Left lung (tissue), 10 donors: Measurements from ENCODE around the gene NDUFS7. TPM values are rescaled to one million over a fixed set of nuclear protein-coding genes. Genes with fewer than 3 reads are reported as not detected.

Experiments
- ATAC-seq: fragments of 200-7000 bp; cut with Tn5 transposase; one replicate; pipeline ENCODE4 v1.9.1; 2020; ENCODE audit warnings: moderate library complexity
- DNase-seq, 4 donors: peaks; one replicate each; pipeline ENCODE4 v3.0.0-alpha.2; 2013 to 2020
- H3K27ac ChIP-seq, 2 donors: fragments of 200-600 bp; sonication (generic) in 1 of 2; one replicate each; pipeline versions ENCODE4 v1.5.0 to v1.8.0; 2020 to 2021
- H3K27me3 ChIP-seq, 2 donors: fragments of 200-600 bp; sonication (generic) in 1 of 2; one replicate each; pipeline versions ENCODE4 v1.5.0 to v1.8.0; 2020 to 2021
- H3K36me3 ChIP-seq, 2 donors: fragments of 200-600 bp; sonication (generic) in 1 of 2; one replicate each; pipeline versions ENCODE4 v1.5.0 to v1.8.0; 2020 to 2021
- H3K4me1 ChIP-seq, 2 donors: fragments of 200-600 bp; one replicate each; pipeline ENCODE4 v1.8.0; 2021
- H3K4me3 ChIP-seq, 2 donors: fragments of 200-600 bp; sonication (generic) in 1 of 2; one replicate each; pipeline versions ENCODE4 v1.5.0 to v1.8.0; 2020 to 2021; ENCODE audit warnings: mild to moderate bottlenecking in 1 of 2
- H3K9me3 ChIP-seq, 2 donors: fragments of 200-600 bp; sonication (generic) in 1 of 2; one replicate each; pipeline versions ENCODE4 v1.5.0 to v1.8.0; 2020 to 2021
- CTCF ChIP-seq, 2 donors: fragments of 200-600 bp; sonication (generic) in 1 of 2; IDR thresholded peaks; one replicate each; pipeline versions ENCODE4 v1.5.0 to v1.8.0; 2021; ENCODE audit warnings: antibody characterized with exemption in 2 of 2
- intact Hi-C, 2 donors: fragments of 100-400 bp; cut with DNase I; formaldehyde crosslinking; loops; one replicate each; pipeline versions ENCODE4 v1.11.2 to v1.14.2; 2022
- polyA plus RNA-seq, 6 donors: library from polyadenylated mRNA; unstranded; fragments of 120-200 nt; gene quantifications; one replicate each; pipeline ENCODE4 v1.2.1, GENCODE V29; 2013; ENCODE audit not compliant: insufficient read length in 6 of 6
- total RNA-seq, 2 donors: library from RNA; stranded (reverse); fragmentation: NEBNext Ultra II Directional; extraction: Animal tissue kit (Norgen Biotek cat#: 25700); gene quantifications; one replicate each; pipeline ENCODE4 v1.2.1, GENCODE V29; 2021
- donor health status: DM: no; HTN: yes; CAD: no.
- donor health status: DM: no; HTN: no; CAD: no.

NDUFS7 gene
- total and polyA plus RNA-seq, 8 donors = 30.3 to 85.4 (median 42.0) TPM

DNA sequence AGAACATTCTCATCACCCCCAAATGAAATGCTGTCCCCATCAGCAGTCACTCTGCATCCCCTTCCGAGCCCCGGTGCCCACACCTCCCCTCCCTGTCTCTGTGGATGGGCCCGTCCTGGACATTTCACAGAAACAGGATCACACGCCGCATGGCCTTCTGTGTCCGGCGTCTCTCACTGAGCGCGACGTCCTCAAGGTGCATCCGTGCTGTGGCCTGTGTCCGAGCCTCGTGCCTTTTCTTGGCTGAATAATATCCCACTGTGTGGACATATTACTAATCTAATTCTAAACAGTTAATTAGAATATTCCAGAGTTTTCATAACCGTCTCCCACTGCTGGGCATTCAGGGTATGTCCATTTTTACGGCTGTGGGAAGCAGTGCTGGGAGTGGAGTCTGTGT is 8.7 kb downstream of the NDUFS7 start:
- H3K9me3 ChIP-seq = no peaks in the 10 kb centered on the region
- ATAC-seq (no peak), DNase-seq (no peak)
- no peak overlapping the region for H3K27ac ChIP-seq
- no peak overlapping the region for H3K4me3 ChIP-seq
- peaks cover 0 to 81% of the 10 kb centered on the region in 2 donors for H3K36me3 ChIP-seq
- TF ChIP-seq CTCF (IDR thresholded peaks at IDR 0.05) = no peak
- H3K4me1 ChIP-seq = no peaks in the 10 kb centered on the region
- intact Hi-C loops = no loop called here
- H3K27me3 ChIP-seq = peaks cover 0 to 5% of the 10 kb centered on the region in 2 donors

- DNase-seq (no peak), ATAC-seq (no peak)
- Histone ChIP-seq H3K4me3 (no peak overlapping the region), H3K4me1 (no peaks in the 10 kb centered on the region), H3K27me3 (peaks cover 0 to 5% of the 10 kb centered on the region in 2 donors), H3K27ac (no peak overlapping the region), H3K36me3 (peaks cover 0 to 74% of the 10 kb centered on the region in 2 donors), H3K9me3 (no peaks in the 10 kb centered on the region)
- intact Hi-C loops = no loop called here
- TF ChIP-seq CTCF (IDR thresholded peaks at IDR 0.05) = no peak
Observed at GRCh38 chr19:1392939-1393530, 9.3 kb downstream of the NDUFS7 start.

- intact Hi-C loops = no loop called here
- no peaks in the 10 kb centered on the region for H3K9me3 ChIP-seq
- DNase-seq = no peak
- peaks cover 0 to 11% of the 10 kb centered on the region in 2 donors for H3K27me3 ChIP-seq
- TF ChIP-seq CTCF (IDR thresholded peaks at IDR 0.05) = no peak
- no peak overlapping the region for H3K4me3 ChIP-seq
- peaks cover 0 to 66% of the 10 kb centered on the region in 2 donors for H3K36me3 ChIP-seq
- no peaks in the 10 kb centered on the region for H3K4me1 ChIP-seq
- no peak overlapping the region for H3K27ac ChIP-seq
- ATAC-seq = no peak
Observed at GRCh38 chr19:1393841-1394240, 10.1 kb downstream of the NDUFS7 start.

DNA sequence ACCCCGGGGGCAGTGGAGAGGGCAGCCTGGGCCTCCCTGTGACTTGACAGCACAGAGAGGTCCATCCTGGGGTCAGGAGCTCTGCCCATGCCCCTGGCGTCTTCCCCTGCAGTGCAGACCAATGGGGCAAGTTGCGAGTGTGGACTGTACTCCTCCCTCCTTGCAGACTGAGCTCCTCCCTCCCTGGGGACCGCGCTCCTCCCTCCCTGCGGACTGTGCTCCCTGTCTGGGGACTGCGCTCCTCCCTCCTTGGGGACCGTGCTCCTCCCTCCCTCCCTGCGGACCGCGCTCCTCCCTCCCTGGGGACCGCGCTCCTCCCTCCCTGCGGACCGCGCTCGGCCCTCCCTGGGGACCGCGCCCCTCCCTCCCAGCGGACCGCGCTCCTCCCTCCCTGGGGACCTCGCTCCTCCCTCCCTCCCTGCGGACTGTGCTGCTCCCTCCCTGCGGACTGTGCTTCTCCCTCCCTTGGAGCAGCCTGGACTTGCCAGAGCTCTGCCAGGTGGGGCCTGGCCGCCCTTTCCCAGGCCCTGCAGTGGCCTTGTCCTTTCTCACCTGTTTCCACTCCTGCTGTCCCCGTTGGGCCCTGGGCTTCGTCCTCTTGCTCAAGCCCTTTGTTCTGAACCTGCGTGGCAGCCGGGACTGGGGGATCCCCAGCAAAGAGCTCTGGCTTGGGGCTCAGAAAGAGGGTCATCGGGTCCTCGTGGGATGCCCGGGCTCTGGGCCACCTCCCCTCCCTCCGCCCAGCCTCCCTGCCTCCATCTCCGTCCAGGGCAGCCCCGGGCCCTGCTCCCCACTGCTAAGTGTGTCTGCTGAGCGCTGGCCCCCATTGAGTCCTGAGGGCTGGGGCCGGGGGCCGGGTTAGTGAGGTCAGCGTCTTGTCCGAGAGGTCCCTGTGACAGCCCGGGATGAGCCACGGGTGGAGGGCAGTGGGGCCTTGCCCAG is 10.8 kb downstream of the NDUFS7 start:
- no peak overlapping the region for H3K27ac ChIP-seq
- H3K27me3 ChIP-seq = peaks cover 0 to 18% of the 10 kb centered on the region in 2 donors
- DNase-seq (no peak), ATAC-seq (no peak)
- H3K9me3 ChIP-seq = no peaks in the 10 kb centered on the region
- no peaks in the 10 kb centered on the region for H3K4me1 ChIP-seq
- intact Hi-C loops = no loop called here
- TF ChIP-seq CTCF (IDR thresholded peaks at IDR 0.05) = no peak
- H3K36me3 ChIP-seq = peaks cover 0 to 59% of the 10 kb centered on the region in 2 donors
- H3K4me3 ChIP-seq = no peak overlapping the region
